ENCODE measurements around the gene CTNNA1.
"Not testable (repeated sequence)": the region's sequence is repeated elsewhere in the genome, so short reads cannot be mapped to it uniquely, and the experiment has no call there.

CTNNA1 gene

GRCh38 chr5:138757061-138757776 lies 4.0 kb downstream of the CTNNA1 start:
- Mint-ChIP-seq H3K9me3 (peaks cover 27% of the 10 kb centered on the region), H3K36me3 (ENCODE audit: low read depth) (peaks cover 72% of the 10 kb centered on the region), H3K27ac (peak overlapping the region in 1 of 3 experiments; percentile 37), H3K4me3 (peak overlapping the region; percentile 24 to 55 (median 49)), H3K4me1 (peaks cover 49% of the 10 kb centered on the region), H3K27me3 (ENCODE audit: low read depth) (no peaks in the 10 kb centered on the region)
- no peak for TF ChIP-seq CTCF (IDR thresholded peaks at IDR 0.05; ENCODE audit: unreplicated experiment in 3 of 3)

- H3K4me3 Mint-ChIP-seq: no peak overlapping the region
- H3K27ac Mint-ChIP-seq: peak overlapping the region in 2 of 3 experiments; percentile 2 to 3
- peaks cover 21% of the 10 kb centered on the region for H3K9me3 Mint-ChIP-seq
- TF ChIP-seq CTCF (IDR thresholded peaks at IDR 0.05; ENCODE audit: unreplicated experiment in 3 of 3): no peak
- H3K4me1 Mint-ChIP-seq: peaks cover 46% of the 10 kb centered on the region
- peaks cover 66% of the 10 kb centered on the region for H3K36me3 Mint-ChIP-seq (ENCODE audit: low read depth)
- no peaks in the 10 kb centered on the region for H3K27me3 Mint-ChIP-seq (ENCODE audit: low read depth)
Observed at GRCh38 chr5:138760448-138761110, 7.4 kb downstream of the CTNNA1 start.

- Mint-ChIP-seq H3K4me1 (peaks cover 49% of the 10 kb centered on the region), H3K36me3 (ENCODE audit: low read depth) (peaks cover 66% of the 10 kb centered on the region), H3K9me3 (peaks cover 21% of the 10 kb centered on the region), H3K27ac (peak overlapping the region in 1 of 3 experiments; percentile 35)
- not testable (repeated sequence) for H3K4me3 Mint-ChIP-seq; H3K27me3 Mint-ChIP-seq (ENCODE audit: low read depth)
Observed at GRCh38 chr5:138761115-138761514, 7.9 kb downstream of the CTNNA1 start.

- not testable (repeated sequence) for H3K4me3 Mint-ChIP-seq; H3K27me3 Mint-ChIP-seq (ENCODE audit: low read depth)
- H3K4me1 Mint-ChIP-seq: peaks cover 51% of the 10 kb centered on the region
- peaks cover 16% of the 10 kb centered on the region for H3K9me3 Mint-ChIP-seq
- peaks cover 66% of the 10 kb centered on the region for H3K36me3 Mint-ChIP-seq (ENCODE audit: low read depth)
- H3K27ac Mint-ChIP-seq: peak overlapping the region in 1 of 3 experiments; percentile 51
Observed at GRCh38 chr5:138761670-138762069, 8.4 kb downstream of the CTNNA1 start.

- Mint-ChIP-seq H3K36me3 (ENCODE audit: low read depth) (peaks cover 62% of the 10 kb centered on the region), H3K27ac (peak overlapping the region in 1 of 3 experiments; percentile 51), H3K9me3 (peaks cover 13% of the 10 kb centered on the region), H3K4me3 (no peak overlapping the region), H3K4me1 (peaks cover 48% of the 10 kb centered on the region), H3K27me3 (ENCODE audit: low read depth) (no peaks in the 10 kb centered on the region)
- TF ChIP-seq CTCF (IDR thresholded peaks at IDR 0.05; ENCODE audit: unreplicated experiment in 3 of 3): no peak
Observed at GRCh38 chr5:138762110-138762509, 8.9 kb downstream of the CTNNA1 start.

- peaks cover 42% of the 10 kb centered on the region for H3K4me1 Mint-ChIP-seq
- peak overlapping the region in 2 of 3 experiments; percentile 22 to 83 for H3K27ac Mint-ChIP-seq
- H3K27me3 Mint-ChIP-seq (ENCODE audit: low read depth): no peaks in the 10 kb centered on the region
- peaks cover 6% of the 10 kb centered on the region for H3K9me3 Mint-ChIP-seq
- no peak overlapping the region for H3K4me3 Mint-ChIP-seq
- no peak for TF ChIP-seq CTCF (IDR thresholded peaks at IDR 0.05; ENCODE audit: unreplicated experiment in 3 of 3)
- H3K36me3 Mint-ChIP-seq (ENCODE audit: low read depth): peaks cover 56% of the 10 kb centered on the region
Observed at GRCh38 chr5:138763037-138763778, 10.0 kb downstream of the CTNNA1 start.
